ENCODE results near the gene RDX.

GRCh38 chr11:110311783-110312579, 15.6 kb upstream of the RDX start:
- TF ChIP-seq EZH2 (IDR thresholded peaks at IDR 0.05; ENCODE audit: insufficient read depth, low read length), result no peak
- TF ChIP-seq CTCF (IDR thresholded peaks at IDR 0.05; ENCODE audit: insufficient read depth, low read depth, low read length), result no peak

Data from astrocyte (in vitro differentiated cells and primary cell).